Measurements from ENCODE around the gene SLC38A1.
"Not testable (repeated sequence)": the region's sequence is repeated elsewhere in the genome, so short reads cannot be mapped to it uniquely, and the experiment has no call there.

SLC38A1 gene

GRCh38 chr12:46198913-46199312 lies 69.9 kb downstream of the SLC38A1 start:
- H3K27me3 ChIP-seq (replicated peaks in 2 of 5; ENCODE audit: control insufficient read depth in 4 of 5, insufficient read depth in 5 of 5, low read length in 4 of 5): no peaks in the 10 kb centered on the region
- WGBS (ENCODE audit: insufficient coverage): no CpG with 5 or more reads among the region's 5 CpGs
- CTCF ChIA-PET: interaction anchor here (0.6 to 1.8 kb wide), 6 partner anchors 9 to 1184 kb away, joined by 3 to 5 read pairs (median 4); no protein-coding TSS in a partner anchor
- H3K4me1 ChIP-seq (ENCODE audit: control extremely low read depth in 1 of 4, control insufficient read depth in 4 of 4, insufficient read depth in 4 of 4, low read length in 3 of 4): no peaks in the 10 kb centered on the region
- no peak overlapping the region for H3K27ac ChIP-seq (ENCODE audit: insufficient read depth in 1 of 2, low read depth in 1 of 2, low read length in 2 of 2, poor library complexity in 1 of 2, severe bottlenecking in 2 of 2)
- peaks cover 0 to 17% (median 3%) of the 10 kb centered on the region in 5 experiments for H3K9me3 ChIP-seq (ENCODE audit: control extremely low read depth in 1 of 5, control insufficient read depth in 4 of 5, insufficient read depth in 2 of 5, low read depth in 1 of 5, low read length in 4 of 5)
- POLR2A ChIA-PET: interaction anchor here (0.7 kb wide), 1 partner anchor 176 kb away, joined by 3 read pairs; no protein-coding TSS in a partner anchor
- no peak for DNase-seq
- H3K36me3 ChIP-seq (ENCODE audit: control insufficient read depth in 4 of 4, insufficient read depth in 4 of 4, low read length in 3 of 4): peaks cover 44 to 89% (median 58%) of the 10 kb centered on the region in 4 experiments
- no peak overlapping the region for H3K4me3 ChIP-seq (ENCODE audit: control insufficient read depth in 1 of 7, extremely low read depth in 1 of 7, insufficient read depth in 4 of 7, low read depth in 2 of 7, low read length in 6 of 7)

GRCh38 chr12:46197883-46198282 lies 71.0 kb downstream of the SLC38A1 start:
- H3K4me1 ChIP-seq (ENCODE audit: control extremely low read depth in 1 of 4, control insufficient read depth in 4 of 4, insufficient read depth in 4 of 4, low read length in 3 of 4): no peaks in the 10 kb centered on the region
- no peaks in the 10 kb centered on the region for H3K27me3 ChIP-seq (replicated peaks in 2 of 5; ENCODE audit: control insufficient read depth in 4 of 5, insufficient read depth in 5 of 5, low read length in 4 of 5)
- ChIA-PET POLR2A (no interaction called here), CTCF (interaction anchor here (0.7 kb wide), 1 partner anchor 10 kb away, joined by 3 read pairs; no protein-coding TSS in a partner anchor)
- no peak overlapping the region for H3K4me3 ChIP-seq (ENCODE audit: control insufficient read depth in 1 of 7, extremely low read depth in 1 of 7, insufficient read depth in 4 of 7, low read depth in 2 of 7, low read length in 6 of 7)
- 97% methylated on average over 3 of the region's 5 CpGs for WGBS (ENCODE audit: insufficient coverage)
- no peak overlapping the region for H3K27ac ChIP-seq (ENCODE audit: insufficient read depth in 1 of 2, low read depth in 1 of 2, low read length in 2 of 2, poor library complexity in 1 of 2, severe bottlenecking in 2 of 2)
- DNase-seq: no peak
- H3K9me3 ChIP-seq (ENCODE audit: control extremely low read depth in 1 of 5, control insufficient read depth in 4 of 5, insufficient read depth in 2 of 5, low read depth in 1 of 5, low read length in 4 of 5): peaks cover 0 to 17% (median 3%) of the 10 kb centered on the region in 5 experiments
- H3K36me3 ChIP-seq (ENCODE audit: control insufficient read depth in 4 of 4, insufficient read depth in 4 of 4, low read length in 3 of 4): peaks cover 36 to 79% (median 48%) of the 10 kb centered on the region in 4 experiments

GRCh38 chr12:46190533-46190932 lies 78.3 kb downstream of the SLC38A1 start:
- H3K27ac ChIP-seq (ENCODE audit: insufficient read depth in 1 of 2, low read depth in 1 of 2, low read length in 2 of 2, poor library complexity in 1 of 2, severe bottlenecking in 2 of 2); H3K4me1 ChIP-seq (ENCODE audit: control extremely low read depth in 1 of 4, control insufficient read depth in 4 of 4, insufficient read depth in 4 of 4, low read length in 3 of 4); CTCF ChIA-PET; H3K4me3 ChIP-seq (ENCODE audit: control insufficient read depth in 1 of 7, extremely low read depth in 1 of 7, insufficient read depth in 4 of 7, low read depth in 2 of 7, low read length in 6 of 7); POLR2A ChIA-PET; H3K9me3 ChIP-seq (ENCODE audit: control extremely low read depth in 1 of 5, control insufficient read depth in 4 of 5, insufficient read depth in 2 of 5, low read depth in 1 of 5, low read length in 4 of 5); DNase-seq; H3K27me3 ChIP-seq (replicated peaks in 2 of 5; ENCODE audit: control insufficient read depth in 4 of 5, insufficient read depth in 5 of 5, low read length in 4 of 5): not testable (repeated sequence)
- no CpG with 5 or more reads among the region's 2 CpGs for WGBS (ENCODE audit: insufficient coverage)
- H3K36me3 ChIP-seq (ENCODE audit: control insufficient read depth in 4 of 4, insufficient read depth in 4 of 4, low read length in 3 of 4): peaks cover 11 to 45% (median 13%) of the 10 kb centered on the region in 4 experiments

GRCh38 chr12:46188170-46188569 lies 80.7 kb downstream of the SLC38A1 start:
- CTCF ChIA-PET: interaction anchor here (1.1 to 1.5 kb wide), 2 partner anchors 10 to 17 kb away, joined by 3 read pairs; no protein-coding TSS in a partner anchor
- H3K4me3 ChIP-seq (ENCODE audit: control insufficient read depth in 1 of 7, extremely low read depth in 1 of 7, insufficient read depth in 4 of 7, low read depth in 2 of 7, low read length in 6 of 7): no peak overlapping the region
- POLR2A ChIA-PET: no interaction called here

GRCh38 chr12:46187023-46187422 lies 81.8 kb downstream of the SLC38A1 start:
- WGBS (ENCODE audit: insufficient coverage): 92% methylated on average over 2 of the region's 3 CpGs
- CTCF ChIA-PET: interaction anchor here (0.6 to 2.8 kb wide), 5 partner anchors 9 to 116 kb away, joined by 3 to 14 read pairs (median 3); no protein-coding TSS in a partner anchor

More at GRCh38 chr12:46188170-46188569, 80.7 kb downstream of the SLC38A1 start:
- Histone ChIP-seq H3K36me3 (ENCODE audit: control insufficient read depth in 4 of 4, insufficient read depth in 4 of 4, low read length in 3 of 4) (peaks cover 2 to 42% (median 7%) of the 10 kb centered on the region in 4 experiments), H3K4me1 (ENCODE audit: control extremely low read depth in 1 of 4, control insufficient read depth in 4 of 4, insufficient read depth in 4 of 4, low read length in 3 of 4) (no peaks in the 10 kb centered on the region), H3K27me3 (replicated peaks in 2 of 5; ENCODE audit: control insufficient read depth in 4 of 5, insufficient read depth in 5 of 5, low read length in 4 of 5) (no peaks in the 10 kb centered on the region), H3K27ac (ENCODE audit: insufficient read depth in 1 of 2, low read depth in 1 of 2, low read length in 2 of 2, poor library complexity in 1 of 2, severe bottlenecking in 2 of 2) (no peak overlapping the region), H3K9me3 (ENCODE audit: control extremely low read depth in 1 of 5, control insufficient read depth in 4 of 5, insufficient read depth in 2 of 5, low read depth in 1 of 5, low read length in 4 of 5) (no peaks in the 10 kb centered on the region)
- DNase-seq: no peak
- no CpG with 5 or more reads among the region's 2 CpGs for WGBS (ENCODE audit: insufficient coverage)

GRCh38 chr12:46186088-46186487 lies 82.8 kb downstream of the SLC38A1 start:
- no CpG with 5 or more reads among the region's 3 CpGs for WGBS (ENCODE audit: insufficient coverage)
- H3K4me1 ChIP-seq (ENCODE audit: control extremely low read depth in 1 of 4, control insufficient read depth in 4 of 4, insufficient read depth in 4 of 4, low read length in 3 of 4): no peaks in the 10 kb centered on the region
- ChIA-PET POLR2A (no interaction called here), CTCF (interaction anchor here (2.8 kb wide), 1 partner anchor 10 kb away, joined by 14 read pairs; no protein-coding TSS in a partner anchor)
- no peaks in the 10 kb centered on the region for H3K27me3 ChIP-seq (replicated peaks in 2 of 5; ENCODE audit: control insufficient read depth in 4 of 5, insufficient read depth in 5 of 5, low read length in 4 of 5)
- no peak overlapping the region for H3K27ac ChIP-seq (ENCODE audit: insufficient read depth in 1 of 2, low read depth in 1 of 2, low read length in 2 of 2, poor library complexity in 1 of 2, severe bottlenecking in 2 of 2)
- no peak for DNase-seq
- peaks cover 2 to 47% (median 7%) of the 10 kb centered on the region in 4 experiments for H3K36me3 ChIP-seq (ENCODE audit: control insufficient read depth in 4 of 4, insufficient read depth in 4 of 4, low read length in 3 of 4)
- no peaks in the 10 kb centered on the region for H3K9me3 ChIP-seq (ENCODE audit: control extremely low read depth in 1 of 5, control insufficient read depth in 4 of 5, insufficient read depth in 2 of 5, low read depth in 1 of 5, low read length in 4 of 5)
- no peak overlapping the region for H3K4me3 ChIP-seq (ENCODE audit: control insufficient read depth in 1 of 7, extremely low read depth in 1 of 7, insufficient read depth in 4 of 7, low read depth in 2 of 7, low read length in 6 of 7)

More at GRCh38 chr12:46187023-46187422, 81.8 kb downstream of the SLC38A1 start:
- Histone ChIP-seq H3K4me1 (ENCODE audit: control extremely low read depth in 1 of 4, control insufficient read depth in 4 of 4, insufficient read depth in 4 of 4, low read length in 3 of 4) (no peaks in the 10 kb centered on the region), H3K36me3 (ENCODE audit: control insufficient read depth in 4 of 4, insufficient read depth in 4 of 4, low read length in 3 of 4) (peaks cover 2 to 47% (median 7%) of the 10 kb centered on the region in 4 experiments), H3K27ac (ENCODE audit: insufficient read depth in 1 of 2, low read depth in 1 of 2, low read length in 2 of 2, poor library complexity in 1 of 2, severe bottlenecking in 2 of 2) (no peak overlapping the region), H3K27me3 (replicated peaks in 2 of 5; ENCODE audit: control insufficient read depth in 4 of 5, insufficient read depth in 5 of 5, low read length in 4 of 5) (no peaks in the 10 kb centered on the region), H3K9me3 (ENCODE audit: control extremely low read depth in 1 of 5, control insufficient read depth in 4 of 5, insufficient read depth in 2 of 5, low read depth in 1 of 5, low read length in 4 of 5) (no peaks in the 10 kb centered on the region), H3K4me3 (ENCODE audit: control insufficient read depth in 1 of 7, extremely low read depth in 1 of 7, insufficient read depth in 4 of 7, low read depth in 2 of 7, low read length in 6 of 7) (no peak overlapping the region)
- no peak for DNase-seq
- POLR2A ChIA-PET: no interaction called here

- Histone ChIP-seq H3K4me3 (ENCODE audit: control insufficient read depth in 1 of 7, extremely low read depth in 1 of 7, insufficient read depth in 4 of 7, low read depth in 2 of 7, low read length in 6 of 7) (no peak overlapping the region), H3K4me1 (ENCODE audit: control extremely low read depth in 1 of 4, control insufficient read depth in 4 of 4, insufficient read depth in 4 of 4, low read length in 3 of 4) (peaks cover 0 to under 1% (median under 1%) of the 10 kb centered on the region in 4 experiments), H3K27ac (ENCODE audit: insufficient read depth in 1 of 2, low read depth in 1 of 2, low read length in 2 of 2, poor library complexity in 1 of 2, severe bottlenecking in 2 of 2) (no peak overlapping the region), H3K9me3 (ENCODE audit: control extremely low read depth in 1 of 5, control insufficient read depth in 4 of 5, insufficient read depth in 2 of 5, low read depth in 1 of 5, low read length in 4 of 5) (no peaks in the 10 kb centered on the region), H3K36me3 (ENCODE audit: control insufficient read depth in 4 of 4, insufficient read depth in 4 of 4, low read length in 3 of 4) (peaks cover 2 to 47% (median 7%) of the 10 kb centered on the region in 4 experiments), H3K27me3 (replicated peaks in 2 of 5; ENCODE audit: control insufficient read depth in 4 of 5, insufficient read depth in 5 of 5, low read length in 4 of 5) (no peaks in the 10 kb centered on the region)
- ChIA-PET POLR2A (no interaction called here), CTCF (interaction anchor here (1.2 to 2.8 kb wide), 2 partner anchors 9 to 10 kb away, joined by 3 to 14 read pairs; no protein-coding TSS in a partner anchor)
- 100% methylated on average over 2 of the region's 3 CpGs for WGBS (ENCODE audit: insufficient coverage)
- no peak for DNase-seq
Observed at GRCh38 chr12:46185686-46186085, 83.2 kb downstream of the SLC38A1 start.

Data from common myeloid progenitor, CD34-positive (primary cell).